Upper lobe of right lung (tissue), 1 donor: ENCODE results near the gene TMCC2. TPM values are rescaled to one million over a fixed set of nuclear protein-coding genes. Genes with fewer than 3 reads are reported as not detected.

Experiments
- ATAC-seq: fragments of 200-7000 bp; cut with Tn5 transposase; one replicate; pipeline ENCODE4 v1.9.1; 2020; ENCODE audit warnings: mild to moderate bottlenecking, moderate library complexity
- DNase-seq: peaks from one replicate; pipeline ENCODE4 v3.0.0-alpha.2; 2020
- H3K27ac ChIP-seq: fragments of 200-600 bp; one replicate; pipeline ENCODE4 v1.8.0; 2022
- H3K27me3 ChIP-seq: fragments of 200-600 bp; one replicate; pipeline ENCODE4 v1.8.0; 2022; ENCODE audit warnings: mild to moderate bottlenecking
- H3K36me3 ChIP-seq: fragments of 200-600 bp; one replicate; pipeline ENCODE4 v1.8.0; 2022
- H3K4me1 ChIP-seq: fragments of 200-600 bp; one replicate; pipeline ENCODE4 v1.8.0; 2022
- H3K4me3 ChIP-seq: fragments of 200-600 bp; one replicate; pipeline ENCODE4 v1.8.0; 2022; ENCODE audit warnings: mild to moderate bottlenecking
- H3K9me3 ChIP-seq: fragments of 200-600 bp; one replicate; pipeline ENCODE4 v1.8.0; 2022
- intact Hi-C: fragments of 100-400 bp; cut with DNase I; formaldehyde crosslinking; loops from one replicate; pipeline ENCODE4 v1.11.0; 2022
- total RNA-seq: library from RNA; stranded (reverse); fragmentation: NEBNext Ultra II Directional; extraction: Animal tissue kit (Norgen Biotek cat#: 25700); gene quantifications from one replicate; pipeline ENCODE4 v1.2.1, GENCODE V29; 2021
- TF ChIP-seq, protein P1 (sequence below): fragments of 200-600 bp; IDR thresholded peaks from one replicate; pipeline ENCODE4 v1.8.0; 2022; ENCODE audit warnings: antibody characterized with exemption
- donor health status: DM: no; HTN: yes; CAD: no; lungs with severe emphysema.

TMCC2 gene
- total RNA-seq, 1 donor from 2014 or later = 4.8 TPM

DNA sequence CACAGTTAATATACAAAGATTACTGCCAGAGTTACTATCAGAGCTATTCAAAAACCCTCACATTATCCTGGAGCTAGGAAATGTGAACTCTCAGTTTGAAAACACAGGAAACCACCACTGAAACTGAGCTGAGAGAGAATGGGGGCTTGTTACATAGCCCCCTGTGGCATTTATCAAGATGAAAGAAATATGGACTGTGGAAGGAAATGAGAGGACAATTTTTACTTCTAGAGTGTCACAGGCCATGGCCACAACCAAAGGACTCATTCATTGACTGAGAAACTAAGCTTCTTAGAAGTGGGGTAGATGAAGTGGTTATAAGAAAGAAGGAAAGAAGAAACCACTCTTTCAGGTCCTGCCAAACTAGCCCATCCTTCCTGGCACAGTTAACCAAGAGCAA is 41.6 kb upstream of the TMCC2 start:
- TF ChIP-seq, protein P1, sequence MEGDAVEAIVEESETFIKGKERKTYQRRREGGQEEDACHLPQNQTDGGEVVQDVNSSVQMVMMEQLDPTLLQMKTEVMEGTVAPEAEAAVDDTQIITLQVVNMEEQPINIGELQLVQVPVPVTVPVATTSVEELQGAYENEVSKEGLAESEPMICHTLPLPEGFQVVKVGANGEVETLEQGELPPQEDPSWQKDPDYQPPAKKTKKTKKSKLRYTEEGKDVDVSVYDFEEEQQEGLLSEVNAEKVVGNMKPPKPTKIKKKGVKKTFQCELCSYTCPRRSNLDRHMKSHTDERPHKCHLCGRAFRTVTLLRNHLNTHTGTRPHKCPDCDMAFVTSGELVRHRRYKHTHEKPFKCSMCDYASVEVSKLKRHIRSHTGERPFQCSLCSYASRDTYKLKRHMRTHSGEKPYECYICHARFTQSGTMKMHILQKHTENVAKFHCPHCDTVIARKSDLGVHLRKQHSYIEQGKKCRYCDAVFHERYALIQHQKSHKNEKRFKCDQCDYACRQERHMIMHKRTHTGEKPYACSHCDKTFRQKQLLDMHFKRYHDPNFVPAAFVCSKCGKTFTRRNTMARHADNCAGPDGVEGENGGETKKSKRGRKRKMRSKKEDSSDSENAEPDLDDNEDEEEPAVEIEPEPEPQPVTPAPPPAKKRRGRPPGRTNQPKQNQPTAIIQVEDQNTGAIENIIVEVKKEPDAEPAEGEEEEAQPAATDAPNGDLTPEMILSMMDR = no peak
- Histone ChIP-seq H3K27ac (no peak overlapping the region), H3K9me3 (no peaks in the 10 kb centered on the region), H3K36me3 (peaks cover 13% of the 10 kb centered on the region), H3K27me3 (no peaks in the 10 kb centered on the region), H3K4me3 (no peak overlapping the region), H3K4me1 (peaks cover 29% of the 10 kb centered on the region)
- no peak for ATAC-seq
- intact Hi-C loops = no loop called here
- DNase-seq = no peak

DNA sequence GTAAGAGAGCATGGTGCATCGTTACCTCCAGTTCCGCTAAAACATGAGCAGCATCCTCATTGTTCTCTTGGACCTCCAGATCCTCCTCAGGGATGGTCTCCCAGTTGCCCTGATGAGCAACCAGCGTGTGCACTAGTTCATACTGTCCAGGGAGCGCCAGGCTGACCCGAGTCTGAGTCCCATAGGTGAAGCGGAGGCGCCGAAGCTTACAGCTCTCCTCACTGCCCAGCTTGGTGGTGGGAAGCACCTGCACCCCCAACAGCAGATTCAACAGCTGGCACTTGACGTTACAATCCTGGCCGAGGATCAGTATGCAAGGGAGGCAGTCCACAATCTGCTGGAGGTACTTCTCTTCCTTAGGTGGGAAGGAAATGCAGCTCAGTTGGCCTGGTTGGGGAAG is 40.3 kb upstream of the TMCC2 start:
- Histone ChIP-seq H3K9me3 (no peaks in the 10 kb centered on the region), H3K36me3 (peaks cover 13% of the 10 kb centered on the region), H3K27me3 (no peaks in the 10 kb centered on the region), H3K4me3 (no peak overlapping the region), H3K27ac (no peak overlapping the region), H3K4me1 (peaks cover 41% of the 10 kb centered on the region)
- no peak for ATAC-seq
- intact Hi-C loops = no loop called here
- DNase-seq = no peak
- TF ChIP-seq, protein P1 = no peak

DNA sequence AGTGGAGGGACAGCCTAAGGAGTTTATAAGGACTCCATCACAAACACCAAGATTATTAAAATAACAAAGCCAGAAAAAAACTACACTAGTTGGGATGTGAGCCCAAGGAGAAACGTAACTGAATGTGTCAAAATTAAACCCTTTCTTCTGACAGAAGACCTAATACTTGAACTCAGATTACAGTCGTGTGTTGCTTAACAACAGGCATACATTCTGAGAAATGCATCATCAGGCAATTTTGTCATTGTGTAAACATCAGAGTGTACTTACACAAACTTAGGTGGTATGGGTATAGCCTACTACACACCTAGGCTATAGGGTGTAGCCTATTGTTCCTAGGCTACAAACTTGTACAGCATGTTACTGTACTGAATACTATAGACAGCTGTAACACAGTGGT is 39.6 kb upstream of the TMCC2 start:
- no peaks in the 10 kb centered on the region for H3K27me3 ChIP-seq
- ATAC-seq (no peak), DNase-seq (no peak)
- intact Hi-C loops = no loop called here
- TF ChIP-seq, protein P1 = no peak
- H3K4me1 ChIP-seq = peaks cover 36% of the 10 kb centered on the region
- peaks cover 13% of the 10 kb centered on the region for H3K36me3 ChIP-seq
- H3K27ac ChIP-seq = no peak overlapping the region
- H3K9me3 ChIP-seq = no peaks in the 10 kb centered on the region
- no peak overlapping the region for H3K4me3 ChIP-seq

DNA sequence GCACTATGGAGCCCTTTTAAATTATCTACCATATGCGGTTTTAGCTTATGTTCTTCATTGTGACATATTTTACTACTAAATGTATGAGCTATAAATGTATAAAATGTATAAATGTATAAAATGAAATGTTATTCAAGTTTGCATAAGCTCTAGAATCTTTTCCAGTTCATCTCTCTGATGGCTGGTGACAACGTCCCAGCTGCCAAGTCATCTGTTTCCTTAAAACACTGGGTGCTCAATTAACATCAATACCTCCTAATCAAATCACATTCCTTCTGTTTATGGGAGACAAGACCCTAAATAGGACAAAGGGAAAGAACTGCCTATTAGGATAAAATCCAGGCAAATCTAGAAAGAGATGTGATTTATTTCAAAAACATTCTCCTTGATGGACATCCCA is 39.1 kb upstream of the TMCC2 start:
- Histone ChIP-seq H3K27ac (no peak overlapping the region), H3K4me1 (peaks cover 34% of the 10 kb centered on the region), H3K36me3 (peaks cover 13% of the 10 kb centered on the region), H3K9me3 (no peaks in the 10 kb centered on the region), H3K27me3 (no peaks in the 10 kb centered on the region), H3K4me3 (no peak overlapping the region)
- TF ChIP-seq, protein P1 = no peak
- DNase-seq = no peak
- ATAC-seq = no peak
- intact Hi-C loops = no loop called here

DNA sequence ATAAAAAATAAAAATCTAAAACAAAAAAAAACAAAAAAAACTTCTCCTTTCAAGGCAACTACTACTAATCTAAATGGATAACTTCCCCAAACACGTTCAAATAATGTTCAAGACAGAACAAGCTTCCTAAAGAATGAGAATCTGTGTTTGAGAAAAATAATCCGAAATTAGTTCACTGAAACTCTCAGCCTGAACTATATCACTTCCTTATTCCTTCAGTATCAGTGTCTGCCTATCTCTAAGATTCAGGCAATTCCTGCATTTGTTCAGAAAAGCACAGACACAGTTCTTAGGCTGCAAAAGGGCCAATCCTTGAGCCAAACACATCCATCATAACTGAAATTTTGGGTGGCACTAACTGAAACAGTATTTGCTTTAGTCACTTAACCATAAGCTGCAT is 38.6 kb upstream of the TMCC2 start:
- no peak overlapping the region for H3K4me3 ChIP-seq
- intact Hi-C loops = no loop called here
- H3K9me3 ChIP-seq = no peaks in the 10 kb centered on the region
- no peak overlapping the region for H3K27ac ChIP-seq
- DNase-seq = no peak
- H3K27me3 ChIP-seq = no peaks in the 10 kb centered on the region
- peaks cover 13% of the 10 kb centered on the region for H3K36me3 ChIP-seq
- ATAC-seq = no peak
- TF ChIP-seq, protein P1 = no peak
- H3K4me1 ChIP-seq = peaks cover 31% of the 10 kb centered on the region
